HepG2 (cell line): ENCODE results near the gene CD96. TPM values are rescaled to one million over a fixed set of nuclear protein-coding genes. Genes with fewer than 3 reads are reported as not detected.

ENCODE experiments used
- ATAC-seq: fragments of 200-7000 bp; cut with Tn5 transposase; 3 replicates; pipeline ENCODE4 v1.9.1; 2020; ENCODE audit warnings: mild to moderate bottlenecking, moderate library complexity
- BruUV-seq: library from RNA; stranded (reverse); fragments of 400-500 nt; replicated peaks from 2 replicates; lab custom pipeline; 2021; lab: Mats Ljungman, UMichigan
- CTCF ChIA-PET: fragments of 300-600 bp; formaldehyde crosslinking; extraction: SDS; loops from one replicate; lab custom pipeline; 2021; ENCODE audit warnings: low total read pairs, inconsistent platforms, low intra/inter-chr PET ratio; lab: Yijun Ruan, JAX
- POLR2A ChIA-PET: fragments of 350-600 bp; sonication (Branson Sonifier 250); formaldehyde crosslinking; loops from one replicate; lab custom pipeline; 2020; ENCODE audit warnings: antibody characterized with exemption, inconsistent platforms; lab: Yijun Ruan, JAX
- DNase-seq: peaks from one replicate; pipeline ENCODE4 v3.0.0-alpha.2; 2015; ENCODE audit warnings: low spot score
- FAIRE-seq: peaks from 3 replicates; lab custom pipeline; 2011; peaks lifted over from hg19 to GRCh38; lab: Jason Lieb, UNC
- H2AFZ ChIP-seq: one replicate; pipeline ENCODE4 v1.6.1; 2011; ENCODE audit warnings: low read length, inconsistent platforms
- H3K27ac ChIP-seq: fragments of 300-600 bp; 3 replicates; pipeline ENCODE4 v1.8.0; 2011; ENCODE audit warnings: mixed run types, mild to moderate bottlenecking, mixed read lengths, low read length, inconsistent platforms; ENCODE audit not compliant: insufficient read depth; ENCODE audit errors: extremely low read length
- H3K27me3 ChIP-seq, 2 experiments: fragments of 200-600 bp in 1 of 2; 2 replicates in 1 of 2; 3 replicates in 1 of 2; pipeline versions ENCODE4 v1.6.0 to v1.8.0; 2011; ENCODE audit warnings: low read length in 2 of 2, mild to moderate bottlenecking in 2 of 2, moderate library complexity in 2 of 2, inconsistent platforms in 1 of 2; ENCODE audit not compliant: insufficient read depth in 2 of 2, control insufficient read depth in 1 of 2
- H3K36me3 ChIP-seq, 2 experiments: fragments of 200-600 bp in 1 of 2; replicated peaks in 1 of 2; 2 replicates in 1 of 2; 3 replicates in 1 of 2; pipeline versions ENCODE4 v1.5.1 to v1.8.0; 2011; ENCODE audit warnings: low read length in 2 of 2, inconsistent platforms in 1 of 2; ENCODE audit not compliant: insufficient read depth in 2 of 2, control insufficient read depth in 1 of 2
- H3K4me1 ChIP-seq: 2 replicates; pipeline ENCODE4 v1.5.1; 2012; ENCODE audit warnings: low read length, inconsistent platforms; ENCODE audit not compliant: insufficient read depth
- H3K4me2 ChIP-seq: 2 replicates; pipeline ENCODE4 v1.6.0; 2011; ENCODE audit warnings: low read depth, low read length, inconsistent platforms
- H3K4me3 ChIP-seq, 3 experiments: fragments of 200-600 bp in 1 of 3; sonication (generic), shearing (Covaris generic) in 1 of 3; replicated peaks in 1 of 3; 2 replicates each; pipeline ENCODE4 v1.5.1; 2011 to 2016; ENCODE audit warnings: low read length in 3 of 3, inconsistent platforms in 2 of 3, low read depth in 2 of 3, mild to moderate bottlenecking in 2 of 3, control low read depth in 1 of 3, mixed read lengths in 1 of 3; ENCODE audit not compliant: insufficient read depth in 1 of 3
- H3K79me2 ChIP-seq: one replicate; pipeline ENCODE4 v1.6.1; 2011; ENCODE audit warnings: low read length, inconsistent platforms; ENCODE audit not compliant: insufficient read depth
- H3K9ac ChIP-seq: 2 replicates; pipeline ENCODE4 v1.6.0; 2011; ENCODE audit warnings: mild to moderate bottlenecking, low read depth, low read length, inconsistent platforms; ENCODE audit not compliant: insufficient read depth
- H3K9me3 ChIP-seq: 2 replicates; pipeline ENCODE4 v1.5.1; 2012; ENCODE audit warnings: mild to moderate bottlenecking, low read length
- H4K20me1 ChIP-seq: 2 replicates; pipeline ENCODE4 v1.6.0; 2011; ENCODE audit warnings: inconsistent platforms, mild to moderate bottlenecking, low read length, moderate library complexity; ENCODE audit not compliant: insufficient read depth
- ETV5 ChIP-seq: IDR thresholded peaks from 2 replicates; pipeline ENCODE4 v1.6.1; 2018; ENCODE audit warnings: missing biosample characterization, missing genetic modification reagents, inconsistent platforms, borderline replicate concordance
- HOXA3 ChIP-seq: sonication (generic); formaldehyde crosslinking; IDR thresholded peaks from 2 replicates; pipeline ENCODE4 v1.5.0; 2020; ENCODE audit warnings: missing genetic modification reagents
- MATR3 ChIP-seq: sonication (generic); formaldehyde crosslinking; IDR thresholded peaks from 2 replicates; pipeline ENCODE4 v1.4.0; 2020; ENCODE audit warnings: missing genetic modification reagents
- NFATC3 ChIP-seq: sonication (generic); formaldehyde crosslinking; IDR thresholded peaks from 2 replicates; pipeline ENCODE4 v1.5.1; 2020; ENCODE audit warnings: mild to moderate bottlenecking, missing genetic modification reagents
- PATZ1 ChIP-seq: sonication (generic); formaldehyde crosslinking; IDR thresholded peaks from 2 replicates; pipeline ENCODE4 v1.4.0; 2020; ENCODE audit warnings: missing genetic modification reagents
- RCOR2 ChIP-seq: IDR thresholded peaks from 2 replicates; pipeline ENCODE4 v1.6.1; 2016; ENCODE audit warnings: missing biosample characterization, missing genetic modification reagents
- RELA ChIP-seq: sonication (generic); formaldehyde crosslinking; IDR thresholded peaks from 2 replicates; pipeline ENCODE4 v1.4.0; 2020; ENCODE audit warnings: missing genetic modification reagents
- ZNF24 ChIP-seq: fragments of 450-650 bp; IDR thresholded peaks from 2 replicates; pipeline ENCODE4 v1.6.1; 2017; ENCODE audit warnings: antibody characterized with exemption, mild to moderate bottlenecking
- ZNF660 ChIP-seq: sonication (generic); formaldehyde crosslinking; IDR thresholded peaks from 2 replicates; pipeline ENCODE4 v1.5.1; 2020; ENCODE audit warnings: mild to moderate bottlenecking, low read depth, missing genetic modification reagents, borderline replicate concordance
- in situ Hi-C: cut with HindIII; loops from 2 replicates; pipeline ENCODE4 v1.10.0; 2017; ENCODE audit warnings: low pct_unique_long_range_greater_than_20kb; ENCODE audit not compliant: extremely low pct_ligation_motif_present
- intact Hi-C: fragments of 100-400 bp; cut with micrococcal nuclease; formaldehyde crosslinking; loops from one replicate; pipeline ENCODE4 v1.10.0; 2022; ENCODE audit not compliant: unreplicated experiment
- polyA plus RNA-seq, 8 experiments: library from polyadenylated mRNA; depleted of rRNA in 3 of 8; stranded (reverse) in 7 of 8; unstranded in 1 of 8; fragments of >200 nt; fragmentation: Illumina TruSeq in 4 of 8; extraction: Trizol in 4 of 8; gene quantifications; 2 replicates each; pipeline versions ENCODE4 v1.2.1 to v1.2.3, GENCODE V29; 2011 to 2016; ENCODE audit warnings: low read depth in 4 of 8, missing spikeins in 1 of 8, mixed read lengths in 1 of 8; ENCODE audit not compliant: insufficient read depth in 1 of 8
- total RNA-seq, 5 experiments: library from RNA; depleted of rRNA; stranded (reverse); fragments of >200 nt; fragmentation: Illumina TruSeq; extraction: Trizol; gene quantifications; 2 replicates each; pipeline ENCODE4 v1.2.3, GENCODE V29; 2016; ENCODE audit warnings: low read depth in 1 of 5
- TF ChIP-seq, protein P1 (sequence below): sonication (generic); formaldehyde crosslinking; IDR thresholded peaks from 2 replicates; pipeline ENCODE4 v1.4.0; 2020; ENCODE audit warnings: missing genetic modification reagents
- TF ChIP-seq, protein P2 (sequence below): sonication (generic); formaldehyde crosslinking; IDR thresholded peaks from 2 replicates; pipeline ENCODE4 v1.4.0; 2020; ENCODE audit warnings: missing genetic modification reagents

CD96 gene
- total and polyA plus RNA-seq, 2 of the 13 experiments (the other 11 are each of a cell fraction or from before 2014, with no cell fraction given): not detected

GRCh38 chr3:111541911-111542483 lies at the start of gene CD96 (continued):
- TF ChIP-seq, protein P1, sequence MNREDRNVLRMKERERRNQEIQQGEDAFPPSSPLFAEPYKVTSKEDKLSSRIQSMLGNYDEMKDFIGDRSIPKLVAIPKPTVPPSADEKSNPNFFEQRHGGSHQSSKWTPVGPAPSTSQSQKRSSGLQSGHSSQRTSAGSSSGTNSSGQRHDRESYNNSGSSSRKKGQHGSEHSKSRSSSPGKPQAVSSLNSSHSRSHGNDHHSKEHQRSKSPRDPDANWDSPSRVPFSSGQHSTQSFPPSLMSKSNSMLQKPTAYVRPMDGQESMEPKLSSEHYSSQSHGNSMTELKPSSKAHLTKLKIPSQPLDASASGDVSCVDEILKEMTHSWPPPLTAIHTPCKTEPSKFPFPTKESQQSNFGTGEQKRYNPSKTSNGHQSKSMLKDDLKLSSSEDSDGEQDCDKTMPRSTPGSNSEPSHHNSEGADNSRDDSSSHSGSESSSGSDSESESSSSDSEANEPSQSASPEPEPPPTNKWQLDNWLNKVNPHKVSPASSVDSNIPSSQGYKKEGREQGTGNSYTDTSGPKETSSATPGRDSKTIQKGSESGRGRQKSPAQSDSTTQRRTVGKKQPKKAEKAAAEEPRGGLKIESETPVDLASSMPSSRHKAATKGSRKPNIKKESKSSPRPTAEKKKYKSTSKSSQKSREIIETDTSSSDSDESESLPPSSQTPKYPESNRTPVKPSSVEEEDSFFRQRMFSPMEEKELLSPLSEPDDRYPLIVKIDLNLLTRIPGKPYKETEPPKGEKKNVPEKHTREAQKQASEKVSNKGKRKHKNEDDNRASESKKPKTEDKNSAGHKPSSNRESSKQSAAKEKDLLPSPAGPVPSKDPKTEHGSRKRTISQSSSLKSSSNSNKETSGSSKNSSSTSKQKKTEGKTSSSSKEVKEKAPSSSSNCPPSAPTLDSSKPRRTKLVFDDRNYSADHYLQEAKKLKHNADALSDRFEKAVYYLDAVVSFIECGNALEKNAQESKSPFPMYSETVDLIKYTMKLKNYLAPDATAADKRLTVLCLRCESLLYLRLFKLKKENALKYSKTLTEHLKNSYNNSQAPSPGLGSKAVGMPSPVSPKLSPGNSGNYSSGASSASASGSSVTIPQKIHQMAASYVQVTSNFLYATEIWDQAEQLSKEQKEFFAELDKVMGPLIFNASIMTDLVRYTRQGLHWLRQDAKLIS (CRISPR knock-in tag): no peak
- no peak for TF ChIP-seq ETV5

GRCh38 chr3:111493276-111493675 lies 48.7 kb upstream of the CD96 start:
- no peaks in the 10 kb centered on the region for H3K27me3 ChIP-seq
- H3K4me2 ChIP-seq: no peak overlapping the region
- ChIA-PET CTCF (no interaction called here), POLR2A (no interaction called here)
- no peaks in the 10 kb centered on the region for H4K20me1 ChIP-seq
- no peaks in the 10 kb centered on the region for H3K79me2 ChIP-seq
- H3K4me3 ChIP-seq: no peak overlapping the region
- no peaks in the 10 kb centered on the region for H3K9me3 ChIP-seq
- H3K27ac ChIP-seq: no peak overlapping the region
- FAIRE-seq (no peak), ATAC-seq (no peak), DNase-seq (no peak)
- in situ Hi-C loops: no loop called here
- H3K9ac ChIP-seq: no peak overlapping the region
- no peaks in the 10 kb centered on the region for H3K36me3 ChIP-seq
- intact Hi-C loops: no loop called here
- BruUV-seq: no TSS peak
- H3K4me1 ChIP-seq: no peaks in the 10 kb centered on the region
- no peak overlapping the region for H2AFZ ChIP-seq
- TF ChIP-seq ZNF24 (no peak), RCOR2 (CRISPR knock-in tag) (no peak), HOXA3 (no peak), PATZ1 (CRISPR knock-in tag) (no peak), RELA (CRISPR knock-in tag) (no peak), NFATC3 (CRISPR knock-in tag) (no peak), MATR3 (CRISPR knock-in tag) (no peak), ZNF660 (CRISPR knock-in tag) (no peak)
- TF ChIP-seq, protein P2, sequence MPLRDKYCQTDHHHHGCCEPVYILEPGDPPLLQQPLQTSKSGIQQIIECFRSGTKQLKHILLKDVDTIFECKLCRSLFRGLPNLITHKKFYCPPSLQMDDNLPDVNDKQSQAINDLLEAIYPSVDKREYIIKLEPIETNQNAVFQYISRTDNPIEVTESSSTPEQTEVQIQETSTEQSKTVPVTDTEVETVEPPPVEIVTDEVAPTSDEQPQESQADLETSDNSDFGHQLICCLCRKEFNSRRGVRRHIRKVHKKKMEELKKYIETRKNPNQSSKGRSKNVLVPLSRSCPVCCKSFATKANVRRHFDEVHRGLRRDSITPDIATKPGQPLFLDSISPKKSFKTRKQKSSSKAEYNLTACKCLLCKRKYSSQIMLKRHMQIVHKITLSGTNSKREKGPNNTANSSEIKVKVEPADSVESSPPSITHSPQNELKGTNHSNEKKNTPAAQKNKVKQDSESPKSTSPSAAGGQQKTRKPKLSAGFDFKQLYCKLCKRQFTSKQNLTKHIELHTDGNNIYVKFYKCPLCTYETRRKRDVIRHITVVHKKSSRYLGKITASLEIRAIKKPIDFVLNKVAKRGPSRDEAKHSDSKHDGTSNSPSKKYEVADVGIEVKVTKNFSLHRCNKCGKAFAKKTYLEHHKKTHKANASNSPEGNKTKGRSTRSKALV: no peak
